ENCODE measurements around the gene RBBP4.

GRCh38 chr1:32693455-32694174, 42.6 kb downstream of the RBBP4 start:
- no peak for TF ChIP-seq CTCF (IDR thresholded peaks at IDR 0.05)
- no peak for TF ChIP-seq POLR2A (IDR thresholded peaks at IDR 0.05)

Data from uterus (tissue), 2 donors.